Activated CD4-positive, alpha-beta T cell treated with anti-CD3 and anti-CD28 coated beads, Interleukin-2, amount 10 ng/mL, durations not matched to agents 7 days and 5 days (primary cell): ENCODE data around the gene SERAC1. TPM values are rescaled to one million over a fixed set of nuclear protein-coding genes. Genes with fewer than 3 reads are reported as not detected.
"Not testable (repeated sequence)": the region's sequence is repeated elsewhere in the genome, so short reads cannot be mapped to it uniquely, and the experiment has no call there.

Experiments used
- CTCF ChIA-PET: fragments of 350-600 bp; sonication (Branson Sonifier 250); formaldehyde crosslinking; loops from one replicate; lab custom pipeline; 2021; ENCODE audit warnings: antibody characterized with exemption; lab: Charles Lee
- POLR2A ChIA-PET: fragments of 350-600 bp; sonication (Branson Sonifier 250); formaldehyde crosslinking; loops from one replicate; lab custom pipeline; 2021; ENCODE audit warnings: antibody characterized with exemption; lab: Charles Lee
- DNase-seq: peaks from one replicate; pipeline ENCODE4 v3.0.0-alpha.2; 2020
- H3K27ac Mint-ChIP-seq: one replicate; pipeline ENCODE4 v1.8.0; 2021; ENCODE audit warnings: mild to moderate bottlenecking, moderate library complexity, mixed read lengths
- H3K27me3 Mint-ChIP-seq: one replicate; pipeline ENCODE4 v1.8.0; 2021; ENCODE audit warnings: mixed read lengths
- H3K36me3 Mint-ChIP-seq: one replicate; pipeline ENCODE4 v1.8.0; 2021; ENCODE audit warnings: low read depth, mixed read lengths
- H3K4me1 Mint-ChIP-seq: one replicate; pipeline ENCODE4 v1.8.0; 2021; ENCODE audit warnings: mixed read lengths
- H3K4me3 Mint-ChIP-seq: one replicate; pipeline ENCODE4 v1.8.0; 2021; ENCODE audit warnings: mild to moderate bottlenecking, moderate library complexity, mixed read lengths
- H3K9me3 Mint-ChIP-seq: one replicate; pipeline ENCODE4 v1.8.0; 2021; ENCODE audit warnings: mixed read lengths
- total RNA-seq, 2 experiments: library from RNA; stranded (reverse); gene quantifications; one replicate each; pipeline ENCODE4 v1.2.3, GENCODE V29; 2021

Gene SERAC1
- total RNA-seq, 2 experiments from 2014 or later: 4.5 TPM

GRCh38 chr6:158169634-158170033 lies 1.6 kb upstream of the SERAC1 start:
- H3K27me3 Mint-ChIP-seq, H3K27ac Mint-ChIP-seq, POLR2A ChIA-PET, H3K4me3 Mint-ChIP-seq, H3K9me3 Mint-ChIP-seq, DNase-seq: not testable (repeated sequence)
- peaks cover 33% of the 10 kb centered on the region for H3K4me1 Mint-ChIP-seq
- H3K36me3 Mint-ChIP-seq: peaks cover 19% of the 10 kb centered on the region
- CTCF ChIA-PET: interaction anchor here (1.0 kb wide), 1 partner anchor 41 kb away, joined by 4 read pairs; no protein-coding TSS in a partner anchor

DNA sequence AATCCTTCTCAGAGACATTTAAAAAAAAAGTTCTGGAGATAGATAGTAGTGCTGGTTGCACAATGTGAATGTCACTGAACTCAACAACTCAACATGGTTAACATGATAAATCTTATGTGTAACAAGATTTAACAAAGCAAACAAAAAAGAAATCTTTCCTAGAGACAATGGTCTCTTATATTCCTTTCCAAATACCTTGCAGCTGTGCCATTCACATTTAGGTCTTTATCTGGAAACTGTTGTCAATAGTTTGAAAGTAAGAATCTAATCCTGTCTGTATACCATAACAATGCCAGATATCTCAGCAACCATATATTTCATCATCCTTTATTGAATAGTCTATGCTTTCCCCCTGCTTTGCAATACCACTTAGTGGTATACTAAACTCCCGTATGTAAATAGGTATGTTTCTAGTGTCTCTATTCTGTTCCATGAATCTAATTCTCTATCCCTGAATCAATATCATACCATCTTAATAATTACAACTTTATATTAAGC lies 2.1 kb downstream of the SERAC1 start:
- Mint-ChIP-seq H3K36me3 (peaks cover 3% of the 10 kb centered on the region), H3K9me3 (no peaks in the 10 kb centered on the region), H3K27me3 (no peaks in the 10 kb centered on the region), H3K4me3 (no peak overlapping the region), H3K4me1 (peaks cover 34% of the 10 kb centered on the region), H3K27ac (no peak overlapping the region)
- no peak for DNase-seq
- ChIA-PET CTCF (no interaction called here), POLR2A (no interaction called here)

GRCh38 chr6:158164579-158165170 lies 3.4 kb downstream of the SERAC1 start:
- POLR2A ChIA-PET: no interaction called here
- Mint-ChIP-seq H3K27ac (no peak overlapping the region), H3K9me3 (no peaks in the 10 kb centered on the region), H3K4me1 (peaks cover 31% of the 10 kb centered on the region), H3K27me3 (no peaks in the 10 kb centered on the region), H3K4me3 (no peak overlapping the region), H3K36me3 (peaks cover 2% of the 10 kb centered on the region)
- no peak for DNase-seq
- CTCF ChIA-PET: interaction anchor here (0.6 to 1.0 kb wide), 3 partner anchors 11 to 29 kb away, joined by 3 read pairs; no protein-coding TSS in a partner anchor

DNA sequence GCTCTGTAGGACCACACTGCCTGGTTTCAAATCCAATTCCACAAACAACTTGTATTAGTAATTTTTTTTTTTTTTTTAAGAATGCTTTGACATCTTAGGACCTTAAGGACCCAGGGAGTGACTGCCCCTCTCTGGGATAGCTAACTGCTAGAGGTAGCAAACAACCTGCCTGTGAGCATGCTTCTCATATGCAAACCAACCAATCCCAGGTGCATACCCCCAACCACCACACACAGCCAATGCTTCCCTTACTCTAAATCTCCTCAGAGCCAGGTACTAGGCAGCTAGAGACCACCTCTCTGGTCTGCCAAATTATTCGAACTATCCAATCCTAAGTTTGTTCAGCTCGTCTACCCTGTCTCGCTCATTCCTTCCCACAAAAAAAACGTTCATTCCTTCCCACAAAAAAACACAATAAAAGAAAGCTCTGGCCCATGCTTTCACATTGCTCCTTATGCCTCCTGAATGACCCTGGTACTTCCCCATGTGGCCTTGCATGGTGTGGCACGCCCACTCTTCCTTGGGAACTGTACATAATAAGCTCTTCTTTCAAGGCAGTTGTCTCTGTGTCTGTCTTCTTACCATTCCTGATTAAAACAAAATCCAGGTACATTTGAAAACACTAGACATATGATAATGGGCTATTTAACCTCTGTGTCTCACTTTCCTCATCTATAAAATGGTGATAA lies 6.4 kb downstream of the SERAC1 start:
- ChIA-PET CTCF (interaction anchor here (0.5 to 0.9 kb wide), 2 partner anchors 136 to 200 kb away, joined by 3 to 4 read pairs; no protein-coding TSS in a partner anchor), POLR2A (no interaction called here)
- no peak overlapping the region for H3K27ac Mint-ChIP-seq
- DNase-seq: no peak
- no peaks in the 10 kb centered on the region for H3K27me3 Mint-ChIP-seq
- H3K4me3 Mint-ChIP-seq: no peak overlapping the region
- peaks cover 20% of the 10 kb centered on the region for H3K4me1 Mint-ChIP-seq
- H3K36me3 Mint-ChIP-seq: peaks cover 13% of the 10 kb centered on the region
- H3K9me3 Mint-ChIP-seq: no peaks in the 10 kb centered on the region

- POLR2A ChIA-PET: no interaction called here
- no peak for DNase-seq
- peaks cover 14% of the 10 kb centered on the region for H3K4me1 Mint-ChIP-seq
- no peaks in the 10 kb centered on the region for H3K9me3 Mint-ChIP-seq
- peaks cover 13% of the 10 kb centered on the region for H3K36me3 Mint-ChIP-seq
- CTCF ChIA-PET: interaction anchor here (0.5 to 0.9 kb wide), 2 partner anchors 135 to 201 kb away, joined by 3 to 4 read pairs; no protein-coding TSS in a partner anchor
- no peaks in the 10 kb centered on the region for H3K27me3 Mint-ChIP-seq
- H3K27ac Mint-ChIP-seq: no peak overlapping the region
- H3K4me3 Mint-ChIP-seq: no peak overlapping the region
Observed at GRCh38 chr6:158160932-158161539, 7.0 kb downstream of the SERAC1 start.

- no peak for DNase-seq
- Mint-ChIP-seq H3K4me3 (no peak overlapping the region), H3K36me3 (peaks cover 20% of the 10 kb centered on the region), H3K9me3 (no peaks in the 10 kb centered on the region), H3K4me1 (peaks cover 2% of the 10 kb centered on the region), H3K27ac (no peak overlapping the region), H3K27me3 (no peaks in the 10 kb centered on the region)
- ChIA-PET POLR2A (no interaction called here), CTCF (interaction anchor here (0.6 to 0.7 kb wide), 3 partner anchors 184 to 1364 kb away, joined by 3 to 5 read pairs (median 3); no protein-coding TSS in a partner anchor)
Observed at GRCh38 chr6:158158748-158159147, 9.3 kb downstream of the SERAC1 start.

DNA sequence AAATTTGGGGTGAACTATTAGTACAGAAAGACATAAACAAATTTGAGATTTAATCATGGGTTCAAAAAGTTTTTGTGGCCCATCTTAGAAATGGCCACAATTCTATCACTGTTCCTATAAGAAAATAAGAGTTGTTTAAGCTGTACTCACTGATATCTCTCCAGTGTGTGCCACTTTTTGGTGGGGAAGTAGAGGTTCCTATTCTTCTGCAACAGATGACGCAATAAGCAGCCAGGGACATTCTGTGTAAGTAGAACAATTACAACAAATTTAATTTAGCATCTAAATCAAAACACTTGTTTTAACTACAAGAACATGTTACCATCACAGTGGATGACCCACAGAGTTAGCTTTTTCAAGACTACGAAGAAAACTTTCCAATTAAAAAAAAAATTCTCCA lies 9.9 kb downstream of the SERAC1 start:
- ChIA-PET CTCF (no interaction called here), POLR2A (no interaction called here)
- Mint-ChIP-seq H3K9me3 (no peaks in the 10 kb centered on the region), H3K4me1 (peaks cover 2% of the 10 kb centered on the region), H3K27me3 (no peaks in the 10 kb centered on the region), H3K27ac (no peak overlapping the region), H3K36me3 (peaks cover 20% of the 10 kb centered on the region), H3K4me3 (no peak overlapping the region)
- no peak for DNase-seq

DNA sequence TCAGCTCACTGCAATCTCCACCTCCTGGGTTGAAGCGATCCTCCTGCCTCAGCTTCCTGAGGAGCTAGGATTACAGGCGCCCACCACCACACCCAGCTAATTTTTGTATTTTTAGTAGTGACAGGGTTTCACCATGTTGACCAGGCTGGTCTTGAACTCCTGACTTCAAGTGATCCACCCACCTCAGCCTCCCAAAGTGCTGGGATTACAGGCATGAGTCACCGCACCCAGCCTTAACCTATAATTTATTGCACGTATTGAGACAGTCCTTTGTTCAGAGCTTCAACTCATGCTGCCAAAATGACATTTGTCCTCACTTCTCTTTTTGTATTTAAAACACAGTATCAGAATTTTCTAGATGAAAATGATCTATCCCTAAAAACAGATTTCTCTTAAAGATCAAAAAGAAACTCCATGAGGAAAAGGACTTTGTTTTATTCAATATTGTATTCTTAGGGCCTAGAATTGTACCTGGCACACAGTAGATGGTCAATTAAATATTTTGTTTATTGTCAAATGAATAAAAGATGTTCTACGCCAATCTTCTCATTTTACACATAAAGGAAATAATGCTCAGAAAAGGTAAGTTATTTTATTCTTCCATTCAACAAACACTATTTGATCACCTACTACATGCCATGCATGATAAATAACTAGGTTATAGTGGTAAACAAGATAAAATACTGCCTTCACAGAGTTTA lies 10.8 kb downstream of the SERAC1 start:
- CTCF ChIA-PET: no interaction called here
- Mint-ChIP-seq H3K4me1 (peaks cover 2% of the 10 kb centered on the region), H3K27me3 (no peaks in the 10 kb centered on the region)

DNA sequence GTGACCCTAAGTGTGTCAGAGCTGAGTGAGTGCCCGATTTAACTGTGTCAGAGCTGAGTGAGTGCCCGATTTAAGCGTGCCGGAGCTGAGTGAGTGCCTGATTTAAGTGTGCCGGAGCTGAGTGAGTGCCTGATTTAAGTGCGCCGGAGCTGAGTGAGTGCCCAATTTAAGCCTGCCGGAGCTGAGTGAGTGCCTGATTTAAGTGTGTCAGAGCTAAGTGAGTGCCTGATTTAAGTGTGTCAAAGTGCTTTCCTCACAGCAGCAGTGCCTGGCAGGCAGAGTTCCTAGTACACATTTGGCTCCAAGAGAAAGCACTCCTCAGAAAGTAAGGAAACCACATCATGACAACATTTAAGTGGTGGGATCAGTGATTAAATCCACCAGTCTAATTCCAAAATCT lies 13.2 kb downstream of the SERAC1 start:
- Mint-ChIP-seq H3K36me3 (peaks cover 18% of the 10 kb centered on the region), H3K4me3 (no peak overlapping the region), H3K27me3 (no peaks in the 10 kb centered on the region), H3K4me1 (no peaks in the 10 kb centered on the region), H3K27ac (no peak overlapping the region), H3K9me3 (no peaks in the 10 kb centered on the region)
- CTCF ChIA-PET: interaction anchor here (0.7 to 1.4 kb wide), 2 partner anchors 13 to 129 kb away, joined by 3 read pairs; partner anchors contain the start of gene SERAC1
- POLR2A ChIA-PET: no interaction called here
- no peak for DNase-seq

More for the DNA sequence above, 10.8 kb downstream of the SERAC1 start:
- no peak overlapping the region for H3K4me3 Mint-ChIP-seq
- peaks cover 20% of the 10 kb centered on the region for H3K36me3 Mint-ChIP-seq
- POLR2A ChIA-PET: no interaction called here
- no peak overlapping the region for H3K27ac Mint-ChIP-seq
- H3K9me3 Mint-ChIP-seq: no peaks in the 10 kb centered on the region
- DNase-seq: no peak

- Mint-ChIP-seq H3K36me3 (peaks cover 18% of the 10 kb centered on the region), H3K27me3 (no peaks in the 10 kb centered on the region), H3K4me1 (no peaks in the 10 kb centered on the region), H3K27ac (no peak overlapping the region), H3K4me3 (no peak overlapping the region), H3K9me3 (no peaks in the 10 kb centered on the region)
- no peak for DNase-seq
- ChIA-PET POLR2A (interaction anchor here (0.5 kb wide), 1 partner anchor 650 kb away, joined by 3 read pairs; no protein-coding TSS in a partner anchor), CTCF (interaction anchor here (0.6 kb wide), 1 partner anchor 674 kb away, joined by 3 read pairs; no protein-coding TSS in a partner anchor)
Observed at GRCh38 chr6:158153576-158153975, 14.5 kb downstream of the SERAC1 start.

DNA sequence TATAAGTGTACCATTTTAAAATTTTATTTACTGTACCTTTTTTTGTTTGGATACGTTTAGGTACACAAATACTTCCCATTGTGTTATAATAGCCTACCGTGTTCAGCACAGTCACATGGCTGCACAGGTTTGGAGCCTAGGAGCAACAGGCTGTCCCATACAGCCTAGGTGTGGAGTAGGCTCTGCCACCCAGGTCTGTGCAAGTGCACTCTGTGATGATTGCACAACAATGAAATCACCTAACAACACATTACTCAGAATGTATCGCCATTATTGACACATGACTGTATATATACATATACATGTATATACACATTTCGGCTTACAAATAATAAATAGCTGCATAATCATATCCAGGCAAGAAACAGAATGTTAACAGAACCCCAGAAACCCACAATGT lies 15.4 kb downstream of the SERAC1 start:
- Mint-ChIP-seq H3K4me3 (no peak overlapping the region), H3K36me3 (peaks cover 15% of the 10 kb centered on the region), H3K27ac (no peak overlapping the region), H3K9me3 (no peaks in the 10 kb centered on the region), H3K27me3 (no peaks in the 10 kb centered on the region), H3K4me1 (no peaks in the 10 kb centered on the region)
- CTCF ChIA-PET: no interaction called here
- no peak for DNase-seq
- POLR2A ChIA-PET: no interaction called here

- H3K27ac Mint-ChIP-seq, H3K27me3 Mint-ChIP-seq, H3K9me3 Mint-ChIP-seq, POLR2A ChIA-PET, H3K4me3 Mint-ChIP-seq, H3K4me1 Mint-ChIP-seq, DNase-seq: not testable (repeated sequence)
- CTCF ChIA-PET: interaction anchor here (0.9 kb wide), 1 partner anchor 66 kb away, joined by 3 read pairs; no protein-coding TSS in a partner anchor
- H3K36me3 Mint-ChIP-seq: peaks cover 10% of the 10 kb centered on the region
Observed at GRCh38 chr6:158152025-158152424, 16.0 kb downstream of the SERAC1 start.
